HG02588 (cell line): ENCODE results near the gene CFAP52.
A peak's percentile ranks its signal among the peaks of the same experiment; 100 is the strongest.
"Not testable (repeated sequence)": the region's sequence is repeated elsewhere in the genome, so short reads cannot be mapped to it uniquely, and the experiment has no call there.

ENCODE experiments used
- ATAC-seq: cut with Tn5 transposase; IDR thresholded peaks from one replicate; pipeline ENCODE4 v1.9.1; 2021; ENCODE audit warnings: mild to moderate bottlenecking, moderate library complexity; ENCODE audit not compliant: unreplicated experiment

The CFAP52 gene

GRCh38 chr17:9644910-9645751 lies 68.7 kb downstream of the CFAP52 start, which contains the start of gene USP43:
Gene USP43, plus strand, starts transcription at chr17:9645517. Its CDS starts 116 bp downstream, at chr17:9645633.
- no peak for ATAC-seq

GRCh38 chr17:9645851-9646545 lies 69.6 kb downstream of the CFAP52 start:
- no peak for ATAC-seq

- ATAC-seq: no peak
Observed at GRCh38 chr17:9646546-9646885, 70.1 kb downstream of the CFAP52 start.

- no peak for ATAC-seq
Observed at GRCh38 chr17:9647014-9647413, 70.6 kb downstream of the CFAP52 start.

GRCh38 chr17:9648521-9649110 lies 72.2 kb downstream of the CFAP52 start:
- no peak for ATAC-seq

- ATAC-seq: no peak
Observed at GRCh38 chr17:9658593-9659211, 82.3 kb downstream of the CFAP52 start.

GRCh38 chr17:9661027-9661426 lies 84.6 kb downstream of the CFAP52 start:
- no peak for ATAC-seq

GRCh38 chr17:9663511-9663910 lies 87.1 kb downstream of the CFAP52 start:
- ATAC-seq: not testable (repeated sequence)

GRCh38 chr17:9666461-9667050 lies 90.1 kb downstream of the CFAP52 start:
- no peak for ATAC-seq

GRCh38 chr17:9668517-9668916 lies 92.1 kb downstream of the CFAP52 start:
- ATAC-seq: no peak

- ATAC-seq: no peak
Observed at GRCh38 chr17:9669551-9670008, 93.1 kb downstream of the CFAP52 start.

GRCh38 chr17:9670596-9670995 lies 94.2 kb downstream of the CFAP52 start:
- ATAC-seq: no peak

GRCh38 chr17:9671559-9671958 lies 95.1 kb downstream of the CFAP52 start:
- no peak for ATAC-seq

- ATAC-seq: no peak
Observed at GRCh38 chr17:9672266-9672665, 95.8 kb downstream of the CFAP52 start.

- no peak for ATAC-seq
Observed at GRCh38 chr17:9672691-9673090, 96.2 kb downstream of the CFAP52 start.

GRCh38 chr17:9676084-9676483 lies 99.6 kb downstream of the CFAP52 start:
- ATAC-seq: no peak

GRCh38 chr17:9676820-9677310 lies 100.4 kb downstream of the CFAP52 start:
- peak; percentile 67 for ATAC-seq

GRCh38 chr17:9677411-9677810 lies 101.0 kb downstream of the CFAP52 start:
- ATAC-seq: no peak

GRCh38 chr17:9677896-9678295 lies 101.5 kb downstream of the CFAP52 start:
- ATAC-seq: no peak

GRCh38 chr17:9684955-9685621 lies 108.6 kb downstream of the CFAP52 start:
- no peak for ATAC-seq
